Rectal smooth muscle tissue (tissue), 1 donor: Measurements from ENCODE around the gene PPP1R9A.
A peak's percentile ranks its signal among the peaks of the same experiment; 100 is the strongest.

Source experiments
- H3K27ac ChIP-seq: one replicate; pipeline ENCODE4 v1.7.0; 2013; ENCODE audit warnings: low read depth, low read length, inconsistent platforms
- H3K27me3 ChIP-seq: one replicate; pipeline ENCODE4 v1.7.0; 2013; ENCODE audit warnings: low read length; ENCODE audit not compliant: control insufficient read depth, insufficient read depth
- H3K36me3 ChIP-seq: one replicate; pipeline ENCODE4 v1.7.0; 2013; ENCODE audit warnings: low read length; ENCODE audit not compliant: control insufficient read depth, insufficient read depth
- H3K4me1 ChIP-seq: one replicate; pipeline ENCODE4 v1.7.0; 2013; ENCODE audit warnings: low read length; ENCODE audit not compliant: control insufficient read depth, insufficient read depth
- H3K4me3 ChIP-seq: one replicate; pipeline ENCODE4 v1.7.0; 2013; ENCODE audit warnings: low read length
- H3K9ac ChIP-seq: one replicate; pipeline ENCODE4 v1.7.0; 2013; ENCODE audit warnings: low read length

PPP1R9A gene

DNA sequence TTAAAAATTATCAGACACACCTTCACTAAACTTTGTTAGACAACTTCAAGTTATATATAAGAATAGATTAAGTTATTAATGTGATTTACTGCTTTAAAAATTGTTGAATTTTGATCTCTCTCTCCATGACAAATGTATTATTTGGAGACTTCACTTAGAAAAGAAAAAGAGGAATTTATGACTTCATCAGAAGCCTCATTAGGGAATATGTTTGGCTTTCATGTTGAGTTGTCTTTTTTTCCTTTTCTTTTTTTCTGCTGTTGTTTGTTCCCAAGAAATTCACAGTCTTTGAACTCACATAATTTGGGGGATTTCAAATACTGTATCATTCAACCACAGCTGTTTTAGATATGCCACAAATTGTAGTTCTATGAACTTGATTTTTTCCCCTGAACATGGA, 149.5 kb downstream of the PPP1R9A start:
- Histone ChIP-seq H3K27me3 (no peaks in the 10 kb centered on the region), H3K4me3 (no peak overlapping the region), H3K9ac (no peak overlapping the region), H3K36me3 (no peaks in the 10 kb centered on the region), H3K27ac (no peak overlapping the region), H3K4me1 (peaks cover 14% of the 10 kb centered on the region)

DNA sequence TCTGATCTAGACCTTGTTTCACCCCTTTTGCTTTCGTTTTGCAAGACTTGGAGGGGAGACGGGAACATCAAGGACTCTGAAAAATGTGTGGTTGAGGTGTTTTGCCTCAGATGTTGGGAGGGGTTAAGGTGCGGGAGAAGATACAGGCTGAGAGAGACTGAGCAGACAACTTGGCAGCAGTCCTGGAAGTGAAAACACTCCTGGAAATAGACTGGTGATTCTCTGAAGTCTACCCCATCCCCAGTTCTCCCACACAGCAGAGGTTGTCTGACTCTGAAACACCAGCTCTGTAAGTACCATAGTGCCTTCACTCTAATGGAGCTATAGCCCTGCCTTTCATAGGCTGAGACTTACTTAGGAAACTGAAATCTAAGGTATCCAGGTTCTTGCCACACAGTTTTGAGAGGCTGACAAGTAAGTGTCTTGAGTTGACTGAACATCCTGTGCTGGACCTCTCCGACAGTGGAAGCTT, 152.5 kb downstream of the PPP1R9A start:
- Histone ChIP-seq H3K36me3 (no peaks in the 10 kb centered on the region), H3K4me3 (no peak overlapping the region), H3K27me3 (no peaks in the 10 kb centered on the region), H3K27ac (peak overlapping the region; percentile 71), H3K4me1 (peaks cover 3% of the 10 kb centered on the region), H3K9ac (no peak overlapping the region)

DNA sequence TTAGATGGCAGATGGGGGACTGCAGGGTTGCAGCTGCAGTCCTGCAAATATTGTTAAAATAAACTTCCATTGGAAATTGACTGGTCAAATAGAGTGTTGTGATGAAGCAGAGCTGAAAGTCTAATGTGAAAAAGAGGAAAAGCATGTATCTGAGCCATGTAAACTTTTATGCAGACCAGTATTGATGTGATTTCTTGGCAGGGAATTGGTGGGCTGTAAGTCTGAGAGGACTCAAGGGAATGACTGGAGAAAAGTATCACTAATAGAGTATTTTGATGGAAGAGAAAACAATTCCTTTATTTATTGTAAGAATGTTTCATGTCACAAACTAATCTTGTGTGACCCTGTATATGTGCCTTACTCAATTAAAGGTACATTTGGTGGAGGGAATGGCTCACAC, 155.5 kb downstream of the PPP1R9A start:
- H3K4me1 ChIP-seq, result peaks cover 7% of the 10 kb centered on the region
- no peak overlapping the region for H3K27ac ChIP-seq
- no peaks in the 10 kb centered on the region for H3K27me3 ChIP-seq
- H3K4me3 ChIP-seq, result no peak overlapping the region
- no peak overlapping the region for H3K9ac ChIP-seq
- H3K36me3 ChIP-seq, result no peaks in the 10 kb centered on the region

DNA sequence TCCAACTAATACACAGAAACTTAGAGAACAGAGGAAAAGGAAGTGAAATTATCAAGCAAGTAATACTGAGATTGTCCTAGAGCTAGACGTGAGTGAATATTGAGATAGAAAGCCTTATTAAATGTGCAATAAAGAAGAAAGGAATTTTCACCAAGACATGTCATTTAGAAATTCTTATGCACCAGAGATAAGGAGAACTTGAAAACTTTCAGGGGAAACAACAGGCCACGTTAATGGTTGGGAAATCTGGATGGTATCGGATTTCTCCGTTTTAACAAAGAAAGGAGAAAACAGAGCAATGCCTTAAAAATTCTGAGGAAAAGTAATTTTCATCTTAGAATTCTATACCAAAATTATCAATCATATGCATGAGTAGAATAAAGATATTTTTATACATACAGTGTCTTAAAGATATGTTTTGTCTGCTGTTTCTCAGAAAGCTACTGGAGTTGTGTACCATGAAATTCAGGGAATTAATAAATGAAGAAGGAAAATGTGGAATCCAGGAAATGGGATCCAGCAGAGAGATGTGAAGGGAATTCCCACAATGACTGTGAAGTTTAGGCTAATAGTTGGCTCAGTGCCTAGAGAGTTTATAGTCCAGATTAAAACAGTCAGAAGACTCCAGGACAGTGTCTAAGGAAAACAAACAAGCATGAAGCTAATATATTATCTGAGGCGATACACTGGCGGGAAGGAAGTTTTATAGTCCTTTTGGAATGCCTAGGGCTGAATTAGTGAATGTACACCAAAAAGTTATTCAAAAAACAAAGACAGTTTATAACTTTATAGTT, 159.5 kb downstream of the PPP1R9A start:
- H3K4me1 ChIP-seq, result peaks cover 4% of the 10 kb centered on the region
- no peak overlapping the region for H3K9ac ChIP-seq
- H3K27ac ChIP-seq, result peak overlapping the region; percentile 28
- no peak overlapping the region for H3K4me3 ChIP-seq
- no peaks in the 10 kb centered on the region for H3K27me3 ChIP-seq
- H3K36me3 ChIP-seq, result no peaks in the 10 kb centered on the region

DNA sequence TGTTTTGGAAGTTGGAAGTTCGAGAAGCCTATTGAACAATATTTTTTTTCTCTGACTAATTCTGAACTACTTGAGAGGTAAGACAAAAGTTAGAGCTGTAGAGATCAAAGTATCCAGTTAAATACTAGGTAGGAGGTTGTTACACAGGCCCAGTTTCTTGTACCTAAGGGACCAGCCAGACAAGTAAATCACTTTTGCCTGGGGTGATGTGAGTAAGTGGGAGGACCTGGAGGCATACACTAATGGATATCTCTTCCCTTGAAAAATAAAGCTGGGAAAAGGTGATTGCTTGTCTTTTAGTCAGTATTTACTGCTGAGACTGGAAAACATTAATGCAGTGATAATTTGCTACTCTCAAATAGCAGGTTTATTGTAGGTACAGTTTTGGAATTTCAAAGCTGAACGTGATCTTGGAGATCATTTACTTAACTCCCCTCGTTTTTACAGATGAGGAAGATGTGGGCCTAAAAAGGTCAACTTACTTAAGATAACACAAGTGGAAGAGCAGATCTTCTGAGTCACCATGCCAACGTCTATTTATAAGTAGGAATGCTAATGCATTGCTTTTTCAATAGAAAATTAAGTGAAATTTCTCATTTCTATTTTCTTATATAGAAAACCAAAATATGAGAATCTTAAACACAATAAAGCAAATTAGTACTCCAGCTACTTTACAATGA, 181.3 kb downstream of the PPP1R9A start:
- H3K36me3 ChIP-seq, result no peaks in the 10 kb centered on the region
- no peak overlapping the region for H3K9ac ChIP-seq
- H3K4me3 ChIP-seq, result no peak overlapping the region
- H3K4me1 ChIP-seq, result peaks cover 7% of the 10 kb centered on the region
- no peaks in the 10 kb centered on the region for H3K27me3 ChIP-seq
- no peak overlapping the region for H3K27ac ChIP-seq

- no peak overlapping the region for H3K27ac ChIP-seq
- no peak overlapping the region for H3K9ac ChIP-seq
- peaks cover 7% of the 10 kb centered on the region for H3K4me1 ChIP-seq
- no peaks in the 10 kb centered on the region for H3K27me3 ChIP-seq
- H3K4me3 ChIP-seq, result no peak overlapping the region
- H3K36me3 ChIP-seq, result no peaks in the 10 kb centered on the region
Measured at GRCh38 chr7:95089414-95090315, 182.3 kb downstream of the PPP1R9A start.

DNA sequence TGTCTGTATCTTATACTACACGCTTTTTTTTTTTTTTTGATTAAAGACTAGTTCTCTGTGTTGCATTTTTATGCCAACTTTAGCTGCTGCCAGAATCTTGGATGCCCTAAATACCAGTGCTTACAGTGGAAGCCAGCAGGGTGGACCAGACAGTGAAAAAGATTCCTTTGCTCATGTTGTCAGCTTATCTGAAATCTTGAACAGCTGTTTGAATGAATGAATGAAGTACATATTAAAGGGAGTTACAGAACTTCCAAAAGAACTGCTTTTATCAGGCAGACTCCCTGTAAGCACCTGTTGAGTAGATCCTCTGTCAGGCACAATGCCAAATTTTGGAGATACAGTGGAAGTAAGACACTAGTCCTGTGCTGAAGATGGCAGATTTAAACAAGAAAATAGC, 184.9 kb downstream of the PPP1R9A start:
- Histone ChIP-seq H3K27me3 (no peaks in the 10 kb centered on the region), H3K27ac (no peak overlapping the region), H3K9ac (no peak overlapping the region), H3K36me3 (no peaks in the 10 kb centered on the region), H3K4me3 (no peak overlapping the region), H3K4me1 (peaks cover 7% of the 10 kb centered on the region)

- Histone ChIP-seq H3K4me3 (no peak overlapping the region), H3K9ac (no peak overlapping the region), H3K27ac (peak overlapping the region; percentile 40), H3K27me3 (no peaks in the 10 kb centered on the region), H3K4me1 (peaks cover 12% of the 10 kb centered on the region), H3K36me3 (no peaks in the 10 kb centered on the region)
Measured at GRCh38 chr7:95095259-95095965, 188.0 kb downstream of the PPP1R9A start.

DNA sequence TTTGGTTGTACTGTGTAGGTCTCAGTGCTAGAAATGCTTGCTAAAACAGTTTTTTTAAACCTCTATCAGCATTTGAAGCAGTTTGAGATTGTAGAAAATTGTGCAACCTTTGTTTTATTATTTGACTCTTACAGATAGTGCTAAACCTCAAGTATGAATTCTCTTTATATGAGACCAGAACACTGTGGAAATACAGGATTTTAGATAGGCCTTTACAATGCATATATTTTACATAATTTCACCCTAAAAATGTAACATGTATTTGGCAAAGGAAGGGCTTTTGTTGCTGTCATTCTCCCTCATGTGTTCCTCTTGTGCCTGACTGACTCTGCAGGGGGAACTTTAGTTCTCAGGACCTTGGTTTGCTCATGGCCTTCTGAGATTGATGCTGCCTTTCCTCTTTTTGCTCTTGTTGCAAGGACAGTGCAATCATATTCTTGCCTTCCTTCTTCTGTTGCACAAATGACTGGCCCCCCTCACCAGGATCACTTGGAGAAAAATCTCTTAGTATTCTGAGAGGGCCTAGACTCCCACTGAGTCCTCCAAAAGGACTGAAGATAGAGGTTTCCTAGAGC, 188.7 kb downstream of the PPP1R9A start:
- Histone ChIP-seq H3K36me3 (no peaks in the 10 kb centered on the region), H3K27me3 (no peaks in the 10 kb centered on the region), H3K27ac (no peak overlapping the region), H3K4me1 (peaks cover 12% of the 10 kb centered on the region), H3K4me3 (no peak overlapping the region), H3K9ac (no peak overlapping the region)

DNA sequence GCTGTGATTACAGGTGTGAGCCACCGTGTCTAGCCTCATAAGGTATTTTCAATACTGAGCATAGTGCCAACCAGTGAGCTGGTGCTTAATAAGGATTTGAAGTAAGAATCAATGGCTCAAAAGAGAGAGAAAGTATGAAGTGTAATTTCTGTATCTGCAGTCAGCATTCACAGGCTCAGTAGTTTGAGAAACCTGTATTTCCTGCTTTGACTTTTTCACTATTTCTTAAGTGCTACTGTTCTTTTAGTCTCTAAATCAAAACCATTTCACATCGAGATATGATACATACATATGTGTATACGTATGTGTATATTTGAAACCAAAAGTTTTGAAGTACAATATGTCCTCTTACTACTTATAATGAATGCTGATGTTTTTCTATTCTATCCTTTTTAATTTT, 189.9 kb downstream of the PPP1R9A start:
- H3K36me3 ChIP-seq, result no peaks in the 10 kb centered on the region
- peaks cover 8% of the 10 kb centered on the region for H3K4me1 ChIP-seq
- no peak overlapping the region for H3K4me3 ChIP-seq
- H3K9ac ChIP-seq, result no peak overlapping the region
- H3K27me3 ChIP-seq, result no peaks in the 10 kb centered on the region
- H3K27ac ChIP-seq, result no peak overlapping the region

- Histone ChIP-seq H3K27me3 (no peaks in the 10 kb centered on the region), H3K4me1 (peaks cover 9% of the 10 kb centered on the region)
Measured at GRCh38 chr7:95097851-95098250, 190.5 kb downstream of the PPP1R9A start.

More at GRCh38 chr7:95097851-95098250, 190.5 kb downstream of the PPP1R9A start:
- no peak overlapping the region for H3K4me3 ChIP-seq
- no peak overlapping the region for H3K27ac ChIP-seq
- H3K9ac ChIP-seq, result no peak overlapping the region
- no peaks in the 10 kb centered on the region for H3K36me3 ChIP-seq
